ENCODE data around the gene NFASC. TPM values are rescaled to one million over a fixed set of nuclear protein-coding genes. Genes with fewer than 3 reads are reported as not detected.

NFASC gene
- total RNA-seq, 1 experiment from 2014 or later: not detected

Other genes with a start within 250 kb of the NFASC start
- gene LRRN2, start 185.1 kb upstream of the NFASC start, total RNA-seq (2014; rRNA removed; shearing (Covaris generic); ENCODE audit: low replicate concordance): 0.64 TPM in 1 of 2 replicates, not detected in the other
- gene CNTN2, start 172.3 kb downstream of the NFASC start, total RNA-seq (2014; rRNA removed; shearing (Covaris generic); ENCODE audit: low replicate concordance): 0.30 TPM in 1 of 2 replicates, not detected in the other
- gene TMEM81, start 213.6 kb downstream of the NFASC start, total RNA-seq (2014; rRNA removed; shearing (Covaris generic); ENCODE audit: low replicate concordance): 0.67 and 0.91 TPM in 2 replicates